Vagina (tissue), 2 donors: ENCODE results near the gene KRT2. TPM values are rescaled to one million over a fixed set of nuclear protein-coding genes. Genes with fewer than 3 reads are reported as not detected.

Experiments used
- DNase-seq, 2 donors: peaks; one replicate each; pipeline ENCODE4 v3.0.0-alpha.2; 2017; ENCODE audit errors: extremely low spot score in 2 of 2
- H3K27ac ChIP-seq: fragments of 200-600 bp; sonication (generic); one replicate; pipeline ENCODE4 v1.5.1; 2019
- H3K27me3 ChIP-seq: fragments of 200-600 bp; sonication (generic); one replicate; pipeline ENCODE4 v1.5.1; 2019
- H3K36me3 ChIP-seq, 2 donors: fragments of 200-600 bp; sonication (generic); one replicate each; pipeline ENCODE4 v1.5.1; 2017 to 2019
- H3K4me1 ChIP-seq: fragments of 200-600 bp; sonication (generic); one replicate; pipeline ENCODE4 v1.5.1; 2019
- H3K4me3 ChIP-seq, 2 donors: fragments of 200-600 bp; sonication (generic); 1 replicate in 1 of 2; 2 replicates in 1 of 2; pipeline ENCODE4 v1.5.1; 2016 to 2019
- H3K9me3 ChIP-seq: fragments of 200-600 bp; sonication (generic); one replicate; pipeline ENCODE4 v1.5.1; 2019
- POLR2A ChIP-seq, 2 donors: fragments of 450-650 bp; IDR thresholded peaks; one replicate each; pipeline ENCODE4 v1.6.1; 2017; ENCODE audit warnings: antibody characterized with exemption in 2 of 2, mild to moderate bottlenecking in 2 of 2, moderate library complexity in 2 of 2
- POLR2AphosphoS5 ChIP-seq, 2 donors: sonication (generic); formaldehyde crosslinking; IDR thresholded peaks; one replicate each; pipeline ENCODE4 v1.9.0; 2017; ENCODE audit warnings: antibody characterized with exemption in 2 of 2, mild to moderate bottlenecking in 2 of 2, low read depth in 1 of 2; ENCODE audit not compliant: insufficient read depth in 1 of 2
- intact Hi-C: fragments of 100-400 bp; cut with DNase I; formaldehyde crosslinking; loops from one replicate; pipeline ENCODE4 v1.15.1; 2023
- total RNA-seq: library from RNA; depleted of rRNA; stranded (reverse); fragments of >200 nt; gene quantifications from one replicate; pipeline ENCODE4 v1.2.3, GENCODE V29; 2016
- TF ChIP-seq, protein P1 (sequence below), 3 experiments: fragments of 450-650 bp in 2 of 3; fragments of 200-600 bp in 1 of 3; sonication (generic) in 1 of 3; IDR thresholded peaks; one replicate each; pipeline ENCODE4 v1.5.1; 2017 to 2019; ENCODE audit warnings: antibody characterized with exemption in 3 of 3, mild to moderate bottlenecking in 2 of 3, moderate library complexity in 2 of 3

Gene KRT2
- total RNA-seq, 1 donor from 2014 or later, result 2.0 TPM

DNA sequence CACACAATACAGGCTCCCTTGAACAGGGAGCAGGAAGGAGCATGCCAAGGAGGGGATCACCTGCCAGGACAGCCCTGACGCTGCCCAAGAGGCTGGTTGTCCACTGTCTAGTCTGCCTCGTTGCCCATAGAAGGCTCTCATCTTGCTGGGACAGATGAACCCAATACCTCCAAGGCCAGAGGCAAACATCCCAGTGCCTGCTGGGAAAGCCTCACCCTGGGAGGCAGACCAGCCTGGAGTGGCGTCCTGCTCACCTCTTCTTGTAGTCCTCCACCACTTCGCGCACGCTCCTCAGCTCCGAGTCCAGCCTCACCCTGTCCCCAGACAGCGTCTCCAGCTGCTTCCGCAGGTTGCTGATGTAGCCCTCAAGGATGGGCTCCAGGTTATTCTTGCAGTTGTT lies 36.1 kb downstream of the KRT2 start:
- H3K36me3 ChIP-seq, result no peaks in the 10 kb centered on the region
- H3K9me3 ChIP-seq, result no peaks in the 10 kb centered on the region
- intact Hi-C loops, result no loop called here
- H3K27me3 ChIP-seq, result no peaks in the 10 kb centered on the region
- DNase-seq, result peak in 1 of 2 donors; percentile 77
- H3K4me3 ChIP-seq, result no peak overlapping the region
- no peak for TF ChIP-seq POLR2A (IDR thresholded peaks at IDR 0.05)
- TF ChIP-seq POLR2AphosphoS5 (IDR thresholded peaks at IDR 0.05; ENCODE audit: insufficient read depth in 1 of 2, low read depth in 1 of 2), result no peak
- TF ChIP-seq, protein P1, sequence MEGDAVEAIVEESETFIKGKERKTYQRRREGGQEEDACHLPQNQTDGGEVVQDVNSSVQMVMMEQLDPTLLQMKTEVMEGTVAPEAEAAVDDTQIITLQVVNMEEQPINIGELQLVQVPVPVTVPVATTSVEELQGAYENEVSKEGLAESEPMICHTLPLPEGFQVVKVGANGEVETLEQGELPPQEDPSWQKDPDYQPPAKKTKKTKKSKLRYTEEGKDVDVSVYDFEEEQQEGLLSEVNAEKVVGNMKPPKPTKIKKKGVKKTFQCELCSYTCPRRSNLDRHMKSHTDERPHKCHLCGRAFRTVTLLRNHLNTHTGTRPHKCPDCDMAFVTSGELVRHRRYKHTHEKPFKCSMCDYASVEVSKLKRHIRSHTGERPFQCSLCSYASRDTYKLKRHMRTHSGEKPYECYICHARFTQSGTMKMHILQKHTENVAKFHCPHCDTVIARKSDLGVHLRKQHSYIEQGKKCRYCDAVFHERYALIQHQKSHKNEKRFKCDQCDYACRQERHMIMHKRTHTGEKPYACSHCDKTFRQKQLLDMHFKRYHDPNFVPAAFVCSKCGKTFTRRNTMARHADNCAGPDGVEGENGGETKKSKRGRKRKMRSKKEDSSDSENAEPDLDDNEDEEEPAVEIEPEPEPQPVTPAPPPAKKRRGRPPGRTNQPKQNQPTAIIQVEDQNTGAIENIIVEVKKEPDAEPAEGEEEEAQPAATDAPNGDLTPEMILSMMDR (IDR thresholded peaks at IDR 0.05), result no peak
- no peak overlapping the region for H3K27ac ChIP-seq
- H3K4me1 ChIP-seq, result no peaks in the 10 kb centered on the region

DNA sequence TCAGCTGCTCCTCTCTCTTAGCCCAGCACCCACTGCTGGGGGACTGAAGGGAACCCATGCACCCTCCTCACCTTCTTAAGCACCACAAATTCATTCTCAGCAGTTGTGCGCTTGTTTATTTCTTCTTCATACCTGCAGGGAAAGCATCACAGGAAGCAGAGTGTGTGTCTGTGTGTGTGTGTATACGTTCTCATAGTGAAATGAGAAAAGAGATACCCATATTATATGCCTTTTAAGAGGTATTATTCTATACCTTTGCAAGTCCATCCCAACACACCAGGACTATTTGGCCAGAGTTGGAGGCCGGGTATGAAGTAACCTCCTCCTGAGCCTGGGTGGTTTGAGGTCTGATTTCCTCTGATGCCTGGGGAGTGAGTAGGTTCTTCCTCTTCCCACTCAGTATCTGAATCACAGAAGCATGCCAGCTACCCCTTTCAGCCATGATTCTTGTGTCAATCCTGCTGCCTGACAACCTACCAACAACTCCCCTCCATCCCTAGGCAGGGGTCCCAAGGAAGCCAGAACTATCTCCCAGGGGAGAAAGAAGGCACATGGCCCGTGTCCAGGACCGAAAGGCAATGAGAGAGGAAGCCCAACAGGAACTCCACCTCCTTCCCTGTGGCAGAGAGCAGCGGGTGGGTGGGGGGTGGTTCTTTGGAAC lies 36.7 kb downstream of the KRT2 start:
- H3K9me3 ChIP-seq, result no peaks in the 10 kb centered on the region
- H3K4me3 ChIP-seq, result no peak overlapping the region
- H3K27ac ChIP-seq, result no peak overlapping the region
- DNase-seq, result peak; percentile 43 to 62
- TF ChIP-seq, protein P1 (IDR thresholded peaks at IDR 0.05), result no peak
- no peak for TF ChIP-seq POLR2A (IDR thresholded peaks at IDR 0.05)
- no peak for TF ChIP-seq POLR2AphosphoS5 (IDR thresholded peaks at IDR 0.05; ENCODE audit: insufficient read depth in 1 of 2, low read depth in 1 of 2)
- H3K36me3 ChIP-seq, result no peaks in the 10 kb centered on the region
- intact Hi-C loops, result no loop called here
- H3K27me3 ChIP-seq, result no peaks in the 10 kb centered on the region
- H3K4me1 ChIP-seq, result no peaks in the 10 kb centered on the region

DNA sequence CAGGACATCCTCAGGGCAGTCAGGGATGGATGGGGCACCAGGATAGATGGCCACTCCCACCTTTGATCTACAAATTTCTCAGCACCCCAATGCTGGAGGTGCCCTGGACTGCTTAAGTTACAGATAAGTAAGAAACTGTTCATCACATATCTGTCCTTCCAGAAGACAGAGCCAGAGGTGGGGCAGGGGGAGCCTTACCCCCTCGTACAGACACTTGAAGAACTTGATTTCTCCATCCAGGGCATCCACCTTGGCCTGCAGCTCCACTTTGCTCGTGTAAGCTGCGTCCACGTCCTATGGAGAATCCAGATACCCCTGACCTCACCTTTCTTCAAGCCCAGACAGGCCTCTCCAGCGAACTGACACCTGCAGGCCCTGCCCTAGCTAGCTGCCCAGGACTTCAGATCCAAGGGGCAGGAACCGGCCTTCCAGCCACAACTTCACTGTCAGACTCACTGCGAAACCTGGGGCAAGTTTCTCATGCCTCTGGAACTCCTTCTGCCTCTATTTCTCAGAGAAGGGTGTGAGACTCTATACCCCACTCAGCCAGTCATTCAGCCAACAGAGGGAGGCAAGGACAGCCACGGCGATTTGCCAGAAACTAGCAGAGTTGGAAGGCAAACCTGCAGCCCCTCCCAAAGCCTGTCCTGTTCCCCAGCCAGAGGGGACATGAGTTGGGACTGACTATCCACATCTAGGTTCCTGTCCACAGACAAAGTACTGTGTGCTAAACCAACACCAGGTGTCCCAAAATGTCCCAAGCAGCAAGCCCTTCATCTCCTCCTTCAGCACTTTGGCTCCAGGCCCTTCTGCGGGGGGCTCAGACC lies 37.4 kb downstream of the KRT2 start:
- Histone ChIP-seq H3K36me3 (no peaks in the 10 kb centered on the region), H3K4me3 (no peak overlapping the region), H3K27ac (no peak overlapping the region), H3K4me1 (no peaks in the 10 kb centered on the region), H3K9me3 (no peaks in the 10 kb centered on the region), H3K27me3 (no peaks in the 10 kb centered on the region)
- TF ChIP-seq, protein P1 (IDR thresholded peaks at IDR 0.05), result no peak
- TF ChIP-seq POLR2A (IDR thresholded peaks at IDR 0.05) (no peak), POLR2AphosphoS5 (IDR thresholded peaks at IDR 0.05; ENCODE audit: insufficient read depth in 1 of 2, low read depth in 1 of 2) (no peak)
- intact Hi-C loops, result no loop called here
- peak; percentile 72 to 84 for DNase-seq

DNA sequence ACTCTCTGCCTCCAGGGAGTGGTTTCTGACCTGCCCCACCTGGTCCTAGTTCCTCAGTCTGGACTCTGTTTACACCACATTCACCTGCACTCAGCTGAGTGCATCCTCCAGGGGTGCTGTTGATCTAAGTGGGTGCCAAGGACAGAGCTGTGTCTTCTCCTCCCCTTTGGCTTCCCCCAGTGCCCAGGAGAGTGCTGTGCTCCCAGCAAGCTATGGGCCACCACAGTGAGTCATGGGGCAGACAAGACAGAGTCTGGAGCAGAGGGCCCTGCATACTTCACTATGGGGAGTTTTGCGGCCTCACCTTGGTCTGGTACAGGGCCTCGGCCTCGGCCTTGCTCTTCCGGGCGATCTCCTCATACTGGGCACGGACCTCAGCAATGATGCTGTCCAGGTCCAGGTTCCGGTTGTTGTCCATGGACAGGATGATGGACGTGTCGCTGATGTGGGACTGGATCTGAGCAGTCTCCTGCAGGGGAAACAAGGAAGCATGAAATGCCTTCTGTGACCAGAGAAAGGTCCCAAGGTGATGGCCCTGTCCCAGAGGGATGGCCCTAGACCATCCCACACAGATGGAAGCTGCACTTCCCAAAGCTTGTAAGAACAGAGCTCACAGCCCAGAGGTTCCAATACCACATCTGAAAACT lies 38.5 kb downstream of the KRT2 start:
- DNase-seq, result peak; percentile 18 to 64
- Histone ChIP-seq H3K9me3 (no peaks in the 10 kb centered on the region), H3K4me3 (no peak overlapping the region), H3K36me3 (no peaks in the 10 kb centered on the region), H3K4me1 (no peaks in the 10 kb centered on the region), H3K27ac (no peak overlapping the region), H3K27me3 (no peaks in the 10 kb centered on the region)
- intact Hi-C loops, result no loop called here
- no peak for TF ChIP-seq POLR2A (IDR thresholded peaks at IDR 0.05)
- TF ChIP-seq, protein P1 (IDR thresholded peaks at IDR 0.05), result no peak
- TF ChIP-seq POLR2AphosphoS5 (IDR thresholded peaks at IDR 0.05; ENCODE audit: insufficient read depth in 1 of 2, low read depth in 1 of 2), result no peak
